Erythroblast (primary cell): ENCODE results near the gene ADGRD1.

Experiments
- GATA1 ChIP-seq: IDR thresholded peaks from 2 replicates; pipeline ENCODE4 v1.6.1; 2011; ENCODE audit warnings: low read depth, mild to moderate bottlenecking, control low read depth, low read length, moderate library complexity
- POLR2A ChIP-seq: IDR thresholded peaks from 2 replicates; pipeline ENCODE4 v1.6.1; 2011; ENCODE audit warnings: mild to moderate bottlenecking, low read length

GRCh38 chr12:131047789-131048610 is 94.3 kb downstream of the ADGRD1 start:
- no peak for TF ChIP-seq POLR2A
- TF ChIP-seq GATA1, result no peak
